Stimulated activated CD8-positive, alpha-beta memory T cell treated with anti-CD3 and anti-CD28 coated beads, Interleukin-7, amount 100 ng/mL, for 4 hours (primary cell): Measurements from ENCODE around the gene LSM11.

Experiments
- DNase-seq, 2 donors: peaks; one replicate each; pipeline ENCODE4 v3.0.0-alpha.2; 2020; ENCODE audit warnings: low read depth in 2 of 2

Gene LSM11

DNA sequence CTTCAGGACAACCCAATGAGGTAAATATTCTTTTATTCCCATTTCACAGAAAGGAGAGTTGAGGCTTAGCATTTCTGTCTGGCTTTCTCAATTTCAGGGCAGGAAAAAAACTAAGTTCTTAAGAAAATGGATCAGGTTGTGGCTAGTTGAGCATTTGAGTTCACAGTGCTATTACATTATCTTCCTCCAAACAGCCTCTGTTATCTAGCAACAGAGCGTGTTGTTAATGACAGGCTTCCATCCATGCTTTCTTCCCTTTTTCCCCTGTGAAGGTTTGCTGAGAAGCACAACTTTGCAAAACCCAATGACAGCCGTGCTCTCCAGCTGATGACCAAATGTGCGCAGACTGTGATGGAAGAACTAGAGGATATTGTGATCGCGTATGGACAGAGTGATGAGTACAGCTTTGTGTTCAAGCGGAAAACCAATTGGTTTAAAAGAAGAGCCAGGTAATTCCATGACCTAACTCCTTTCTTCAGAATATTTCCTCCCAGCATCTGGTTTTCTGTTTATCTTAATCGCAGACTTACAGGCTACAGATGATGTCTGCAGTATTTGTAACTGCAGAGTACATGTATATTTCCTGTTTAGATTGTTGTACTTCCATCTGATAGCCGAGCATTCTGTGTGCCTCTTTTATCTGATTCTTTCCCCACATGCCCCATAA is 10.8 kb upstream of the LSM11 start:
- no peak for DNase-seq

DNA sequence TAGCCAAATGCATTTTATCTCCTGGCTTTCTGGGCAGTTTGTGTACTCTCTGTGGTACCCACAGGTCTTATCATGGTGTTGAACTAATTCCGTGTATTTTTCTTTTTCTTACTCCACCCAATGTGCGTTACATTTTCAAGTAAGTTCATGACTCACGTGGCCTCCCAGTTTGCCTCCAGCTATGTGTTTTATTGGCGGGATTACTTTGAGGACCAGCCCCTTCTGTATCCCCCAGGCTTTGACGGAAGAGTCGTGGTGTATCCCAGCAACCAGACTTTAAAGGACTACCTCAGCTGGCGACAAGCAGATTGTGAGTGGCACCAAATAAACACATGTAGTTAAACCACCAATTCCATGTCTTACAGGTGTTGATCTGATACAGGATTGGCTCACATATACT is 9.1 kb upstream of the LSM11 start:
- no peak for DNase-seq

DNA sequence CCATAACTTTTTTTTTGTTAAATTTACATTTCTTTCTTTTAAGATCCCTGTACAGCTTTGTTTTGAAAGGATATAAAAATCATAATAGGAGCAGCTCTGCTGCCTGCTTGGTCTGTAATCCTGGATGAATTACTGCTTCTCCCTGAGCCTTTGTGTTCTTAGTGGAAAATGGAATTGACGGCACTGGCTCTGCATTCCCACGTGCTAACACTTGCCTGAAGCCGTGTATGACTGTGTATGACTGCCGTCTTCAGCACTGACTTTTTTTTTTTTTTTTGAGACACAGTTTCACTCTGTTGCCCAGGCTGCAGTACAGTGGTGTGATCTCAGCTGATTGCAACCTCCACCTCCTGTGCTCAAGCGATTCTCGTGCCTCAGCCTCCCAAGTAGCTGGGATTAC is 7.5 kb upstream of the LSM11 start:
- no peak for DNase-seq

DNA sequence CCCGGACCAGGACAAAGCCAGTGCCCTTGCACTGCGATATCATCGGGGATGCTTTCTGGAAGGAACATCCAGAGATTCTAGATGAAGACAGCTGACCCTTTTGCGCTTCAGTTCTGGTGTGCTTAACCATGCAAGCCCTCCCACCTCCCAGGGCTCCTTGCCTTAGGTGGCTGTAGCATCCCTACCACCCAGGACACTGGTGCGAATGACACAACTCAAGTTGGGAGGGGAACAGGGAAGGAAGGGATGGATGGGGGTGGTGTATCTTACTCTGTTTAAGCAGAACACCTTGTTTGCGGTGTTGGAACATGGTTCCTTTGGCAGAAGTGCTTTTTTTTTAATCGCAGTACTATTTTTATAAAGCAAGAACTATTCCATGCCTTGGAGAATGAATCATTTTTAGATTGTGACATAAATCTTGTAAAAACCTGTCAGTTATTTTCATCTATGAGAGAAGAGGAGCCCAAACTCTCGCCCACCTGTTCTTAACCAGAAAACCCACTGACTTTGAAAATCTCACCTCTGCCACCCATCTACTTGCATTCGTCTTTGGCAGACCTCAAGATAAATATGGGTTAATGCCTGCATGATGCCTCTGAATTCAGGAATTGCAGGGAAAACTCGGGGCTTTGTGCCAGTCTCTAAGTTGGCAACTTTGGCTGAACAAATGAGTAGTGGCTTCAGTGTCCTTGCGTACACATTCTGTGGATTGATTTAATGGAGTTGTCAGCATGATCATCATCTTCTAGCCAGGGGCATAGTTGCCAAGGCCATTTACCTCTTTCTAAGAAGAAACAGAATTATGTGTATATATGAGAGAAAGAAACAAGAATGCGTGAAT is 3.9 kb upstream of the LSM11 start:
- DNase-seq: no peak

DNA sequence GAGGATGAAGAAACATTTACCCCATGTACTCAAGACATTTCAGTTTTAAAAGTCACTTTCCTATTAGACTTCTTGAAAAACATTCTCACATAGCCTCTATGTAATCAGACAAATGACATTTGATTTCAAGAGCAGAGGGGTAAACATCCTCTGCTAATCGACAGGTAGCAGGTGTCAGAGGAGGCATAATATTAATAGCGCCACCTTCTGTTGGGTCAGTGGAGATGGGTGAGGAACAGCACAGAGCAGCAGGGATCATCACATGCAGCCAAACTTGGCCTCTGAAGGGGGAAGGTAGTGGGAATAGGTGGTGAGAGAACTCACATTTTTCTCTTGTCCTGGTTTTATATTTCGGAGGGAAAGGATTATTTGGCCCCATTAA is 3.3 kb upstream of the LSM11 start:
- no peak for DNase-seq

DNA sequence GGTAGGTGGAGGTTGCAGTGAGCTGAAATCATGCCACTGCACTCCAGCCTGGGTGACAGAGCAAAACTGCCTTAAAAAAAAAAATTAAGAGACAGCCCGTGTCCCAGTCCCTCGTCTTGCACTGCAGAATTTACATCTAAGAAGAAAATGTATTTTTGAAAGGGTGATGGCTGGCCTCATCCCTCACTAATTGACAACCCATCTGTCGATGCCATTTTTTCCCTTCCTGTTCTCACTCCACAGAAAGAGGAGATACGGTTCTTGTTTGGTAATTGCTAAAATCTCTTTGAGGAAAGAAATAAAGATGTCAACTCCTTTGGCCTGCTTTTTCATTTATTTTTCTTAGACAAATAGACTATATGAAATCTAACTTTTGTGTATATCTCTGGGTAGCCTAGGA is 2.4 kb upstream of the LSM11 start:
- DNase-seq: no peak

DNA sequence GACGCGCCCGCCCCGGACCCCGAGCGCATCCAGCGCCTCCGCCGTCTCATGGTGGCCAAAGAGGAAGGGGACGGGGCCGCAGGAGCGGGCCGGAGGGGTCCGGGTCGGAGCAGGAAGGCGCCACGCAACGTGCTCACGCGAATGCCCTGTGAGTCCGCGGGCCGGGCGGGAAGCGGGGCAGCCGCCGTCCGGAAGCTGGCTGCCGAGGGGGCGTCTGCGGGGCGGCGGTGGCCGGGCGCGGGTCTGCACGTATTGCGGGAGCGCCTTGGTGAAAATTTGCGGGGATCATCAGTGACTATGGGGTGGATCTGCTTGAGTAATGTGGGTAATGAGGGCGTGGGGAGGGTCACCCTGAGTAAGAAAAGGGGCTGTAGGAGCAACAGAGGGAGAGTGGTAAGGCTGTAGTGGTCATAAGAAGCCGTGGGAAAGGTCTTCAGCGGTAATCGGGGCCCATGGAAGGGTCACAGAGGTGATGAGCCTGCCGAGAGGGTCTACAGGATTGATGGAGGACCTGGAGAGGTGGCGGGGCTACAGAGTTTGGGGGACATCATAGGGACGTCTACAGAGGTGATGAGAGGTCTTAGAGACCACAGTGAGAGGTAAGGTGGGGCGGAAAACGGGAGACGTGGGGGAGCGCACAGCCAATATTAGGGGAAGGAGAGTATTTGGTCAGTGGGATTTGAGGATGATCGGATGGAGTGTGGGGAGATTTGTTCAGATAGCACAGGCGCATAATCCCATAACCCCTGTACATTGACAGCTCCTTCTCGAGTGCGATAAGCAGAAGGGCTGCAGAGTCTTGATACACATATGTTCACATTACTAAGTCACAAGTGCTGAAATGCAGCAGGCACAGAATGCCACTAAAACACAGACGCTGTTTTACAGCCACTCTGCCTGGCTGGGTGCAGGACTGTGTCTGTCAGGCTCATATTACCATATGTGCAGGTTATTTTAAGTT is 819 bp downstream of the LSM11 start:
- DNase-seq: peak in 1 of 2 donors; percentile 10

DNA sequence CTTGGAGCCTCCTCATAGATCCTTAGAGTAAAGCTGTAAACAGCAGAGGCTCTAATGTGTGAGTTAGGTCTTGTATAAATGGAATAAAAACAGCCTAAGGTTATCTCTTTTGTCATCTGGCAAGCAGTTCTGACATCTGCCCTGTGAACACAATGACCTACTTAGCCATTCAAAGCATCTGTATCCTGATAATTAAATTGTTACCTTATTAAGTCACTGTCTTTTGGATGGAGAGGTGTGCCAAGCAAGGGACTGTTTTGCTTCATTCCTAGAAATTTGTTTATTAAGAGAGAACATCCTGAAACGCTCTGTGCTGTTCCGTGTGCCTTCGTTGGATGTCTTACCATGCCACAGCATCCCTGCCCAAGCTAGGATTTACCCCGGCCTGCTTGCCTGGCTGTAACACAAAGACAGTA is 1.5 kb downstream of the LSM11 start:
- DNase-seq: no peak

DNA sequence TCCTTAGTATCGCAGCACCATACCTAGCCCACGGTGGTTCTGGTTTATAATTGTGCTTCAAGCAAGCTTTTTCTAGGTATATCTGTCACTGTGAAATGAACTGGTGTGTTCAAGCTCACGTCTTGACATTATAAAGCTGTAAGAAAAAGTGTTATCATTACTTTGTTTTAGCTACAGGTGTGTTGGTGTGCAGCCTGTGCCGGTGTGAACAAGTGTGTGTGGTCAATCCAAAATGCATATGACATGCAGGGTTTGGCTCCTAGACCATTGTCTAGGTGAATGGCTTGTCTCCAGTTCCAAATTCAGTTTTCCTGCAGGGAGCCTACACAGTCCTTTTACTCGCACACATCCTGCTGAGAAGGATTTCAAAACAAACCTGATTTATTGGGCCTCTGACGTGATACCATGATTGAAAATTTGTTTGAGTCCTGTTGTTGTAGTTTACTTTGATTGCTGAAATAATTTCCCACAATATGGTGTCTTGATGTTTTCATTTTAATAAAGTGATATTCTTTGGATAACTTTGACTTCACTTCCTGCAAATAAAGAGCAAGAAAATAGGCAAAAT is 3.7 kb downstream of the LSM11 start:
- DNase-seq: no peak

DNA sequence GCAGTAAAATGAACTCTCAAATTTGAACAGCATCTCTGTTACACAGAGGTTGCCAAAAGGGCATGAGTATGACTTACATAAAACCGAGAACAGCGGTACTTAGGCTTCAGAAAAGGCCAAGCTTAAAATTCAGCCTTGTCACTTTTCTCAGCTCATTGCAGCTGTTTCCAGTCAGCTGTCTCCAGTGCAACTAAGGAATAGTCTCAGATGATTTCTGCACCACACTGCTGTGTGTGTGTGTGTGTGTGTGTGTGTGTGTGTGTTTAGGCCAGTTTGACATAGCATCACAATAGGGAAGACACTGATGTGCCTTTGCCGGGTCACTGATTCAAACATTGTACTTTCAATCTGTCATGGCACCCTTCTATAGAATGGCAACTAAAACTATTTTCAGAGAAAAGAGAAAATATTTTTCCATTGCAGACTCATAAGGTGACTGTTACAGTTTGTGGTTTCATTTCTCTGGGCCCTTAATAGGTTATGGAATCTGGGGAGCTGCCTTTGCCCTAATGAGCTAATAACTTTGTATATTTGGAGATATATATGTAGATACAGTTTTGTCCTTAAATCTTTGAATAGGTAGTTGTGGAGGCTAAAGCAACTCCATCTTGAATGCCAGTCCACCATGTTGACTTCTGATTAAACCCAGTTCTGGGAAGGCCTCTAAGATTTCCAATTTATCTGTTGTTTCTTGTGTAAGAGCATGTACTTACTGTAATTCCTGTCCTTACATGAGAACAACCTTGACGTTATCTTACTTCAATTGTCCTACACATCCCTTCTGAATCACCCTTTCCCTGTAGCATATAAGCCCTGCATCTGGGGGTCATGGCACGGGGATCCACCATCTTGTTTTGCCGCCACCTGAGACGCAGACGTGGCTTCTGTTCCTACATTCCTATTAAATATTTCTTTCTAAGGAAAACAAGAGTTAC is 4.5 kb downstream of the LSM11 start:
- DNase-seq: no peak

DNA sequence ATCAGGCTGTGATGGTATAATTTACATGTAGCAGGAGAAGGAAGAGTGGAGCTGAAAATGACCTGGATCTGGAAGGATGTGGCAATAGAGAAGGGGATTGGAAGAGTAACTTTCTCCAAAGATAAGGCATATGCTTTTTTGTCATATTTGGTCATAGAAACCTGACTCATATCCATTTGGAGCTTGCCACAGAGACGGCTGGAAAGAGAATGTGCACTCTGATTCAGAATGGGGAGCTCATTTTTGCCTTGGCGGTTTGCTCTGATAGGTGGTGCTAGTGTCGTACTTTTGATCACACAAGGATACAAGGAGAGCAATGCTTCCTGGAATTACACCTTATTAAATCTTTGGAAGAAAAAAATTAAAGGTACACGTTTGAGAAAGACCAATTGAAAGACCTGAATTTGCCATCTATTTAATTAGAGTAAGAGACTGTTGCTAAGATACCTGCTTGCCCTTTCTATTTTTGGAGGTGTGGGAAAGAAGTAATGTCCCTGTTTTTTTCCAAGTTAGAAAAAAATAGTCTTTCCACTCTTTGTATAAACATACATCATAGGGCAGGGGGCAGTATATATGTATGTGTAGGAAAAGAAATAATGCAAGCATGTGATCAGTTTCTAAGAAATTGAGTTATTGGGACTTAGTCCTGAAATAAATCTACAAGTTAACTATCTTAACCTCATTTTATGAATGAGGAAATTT is 5.4 kb downstream of the LSM11 start:
- DNase-seq: no peak

DNA sequence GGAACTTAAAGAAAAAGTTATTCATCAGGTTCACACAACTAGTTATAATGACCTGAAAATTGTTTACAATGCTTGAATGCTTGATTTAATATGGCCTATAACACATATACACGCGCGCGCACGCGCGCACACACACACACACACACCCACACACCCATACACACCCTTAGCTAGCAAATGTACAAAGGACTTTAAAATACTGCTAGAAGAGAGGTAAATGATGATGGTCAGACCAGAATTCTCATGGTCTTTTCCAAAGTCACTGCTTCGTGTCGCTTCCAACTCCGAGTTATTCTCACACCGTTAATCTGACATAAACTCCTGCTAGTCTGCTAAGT is 5.9 kb downstream of the LSM11 start:
- no peak for DNase-seq

DNA sequence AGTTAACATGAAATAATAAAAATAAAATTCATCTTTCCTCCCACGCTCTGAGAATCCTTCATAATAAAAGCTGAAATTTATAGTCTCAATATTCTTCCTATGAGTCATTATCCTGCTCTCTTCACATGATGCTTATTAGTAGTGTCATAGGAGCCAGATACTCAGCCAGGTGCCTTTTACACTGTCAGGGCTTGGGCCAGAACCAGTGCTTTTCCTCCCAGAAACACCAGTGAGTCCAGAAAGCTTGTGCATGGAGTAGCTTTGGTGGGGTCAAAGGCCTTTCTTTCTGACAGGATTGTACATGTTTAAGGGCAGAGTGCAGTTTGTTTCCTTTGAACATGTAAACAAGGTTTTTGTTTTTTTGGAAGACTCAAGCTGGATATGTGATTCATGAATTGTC is 6.8 kb downstream of the LSM11 start:
- DNase-seq: no peak

DNA sequence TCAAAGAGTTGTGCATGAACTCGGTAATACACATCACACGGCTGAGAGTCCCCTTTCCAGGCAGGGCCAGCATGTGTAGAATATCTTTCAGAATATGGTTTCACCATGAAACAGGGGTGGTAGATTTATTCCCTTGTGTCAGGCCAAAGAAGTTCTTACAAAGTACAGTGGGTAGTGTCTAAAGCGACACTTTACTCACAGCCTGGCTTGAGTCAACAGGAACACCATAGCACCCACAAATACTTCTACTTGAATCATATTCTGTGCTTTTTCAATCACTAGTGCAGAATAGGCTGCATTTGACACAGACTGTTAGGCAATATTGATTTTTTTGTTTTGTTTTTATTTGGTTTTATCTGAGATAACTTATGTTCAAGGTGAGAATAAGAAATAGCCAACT is 12.6 kb downstream of the LSM11 start:
- no peak for DNase-seq

DNA sequence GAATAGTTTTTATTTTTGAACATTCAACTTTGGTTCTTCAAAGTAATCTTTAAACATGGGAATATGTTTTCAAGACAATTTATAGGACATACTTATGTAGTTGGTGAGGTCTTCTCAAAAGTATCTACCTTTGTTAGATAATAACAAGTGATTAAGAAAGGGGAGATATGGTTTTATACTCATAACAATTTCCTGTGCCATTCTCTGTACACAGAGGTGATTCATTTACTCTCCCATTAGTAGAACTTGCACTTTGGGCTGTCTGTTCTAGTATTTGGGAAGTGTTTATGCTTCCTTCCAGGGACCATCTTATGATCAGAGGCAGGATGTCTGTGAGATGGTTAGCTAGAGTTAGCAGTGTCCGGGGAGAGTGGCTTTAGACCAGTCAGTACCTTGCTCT is 15.2 kb downstream of the LSM11 start:
- DNase-seq: no peak

DNA sequence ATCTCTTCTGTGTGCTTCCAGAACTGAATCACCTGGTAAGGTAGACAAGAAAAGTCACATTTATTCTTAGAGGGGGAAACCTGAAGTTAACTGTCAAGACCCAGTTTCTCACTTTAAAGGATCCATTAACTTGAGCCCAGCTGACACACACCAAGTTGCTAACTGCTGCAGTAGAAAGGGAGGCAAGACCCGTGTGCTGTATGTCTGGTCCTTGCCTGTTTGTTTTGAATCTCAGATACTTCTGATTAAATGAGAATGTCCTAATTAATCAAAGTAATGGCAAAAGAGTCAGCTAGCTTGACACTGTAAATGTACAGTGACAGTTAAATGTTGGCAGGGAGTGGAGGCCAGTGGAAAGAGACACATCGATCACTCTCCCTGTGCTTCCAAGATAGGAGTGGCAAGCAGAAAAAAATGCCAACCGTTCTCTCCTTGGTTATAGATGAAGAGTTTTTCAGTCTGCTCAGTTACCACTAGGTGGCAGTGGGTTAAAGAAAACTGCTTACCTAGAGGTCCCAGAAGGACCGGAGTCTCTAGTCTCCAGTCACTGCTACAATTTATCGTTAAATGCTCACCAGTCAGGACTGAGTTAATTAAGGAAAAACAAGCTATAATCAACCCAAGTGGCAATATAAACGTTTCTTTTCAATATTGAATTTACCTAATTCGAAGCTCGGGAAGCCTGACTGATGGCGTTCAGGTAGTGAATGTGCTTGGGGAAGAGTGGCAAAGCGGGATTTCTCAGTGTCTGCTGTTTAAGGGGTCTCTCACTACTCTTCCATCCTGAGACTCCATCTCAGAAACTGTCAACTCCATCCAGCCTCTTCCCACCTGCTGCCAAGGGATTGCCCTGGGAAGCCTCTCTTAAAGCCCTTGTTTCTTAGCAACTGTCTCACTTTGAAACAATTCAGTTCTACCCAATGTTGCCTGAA is 18.4 kb downstream of the LSM11 start:
- DNase-seq: no peak

DNA sequence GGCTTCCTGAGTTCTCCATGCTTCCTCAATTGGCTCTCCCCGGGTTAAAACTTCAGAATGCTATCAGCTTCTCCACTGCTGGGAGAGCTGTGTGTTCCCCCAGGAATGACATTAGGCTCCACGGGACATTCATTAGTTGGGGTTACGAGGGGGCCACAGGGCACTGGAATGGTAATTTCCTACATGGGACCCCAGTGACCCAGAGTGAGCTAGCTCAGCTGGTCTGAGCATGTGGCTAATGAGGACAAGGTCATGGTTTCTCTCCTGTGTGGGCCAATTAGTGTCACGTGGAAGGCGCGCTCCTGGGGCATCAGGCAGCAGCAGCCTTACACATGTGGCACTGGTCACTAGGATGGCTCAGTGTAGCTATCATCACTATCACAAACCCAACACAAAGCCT is 21.0 kb downstream of the LSM11 start:
- no peak for DNase-seq

DNA sequence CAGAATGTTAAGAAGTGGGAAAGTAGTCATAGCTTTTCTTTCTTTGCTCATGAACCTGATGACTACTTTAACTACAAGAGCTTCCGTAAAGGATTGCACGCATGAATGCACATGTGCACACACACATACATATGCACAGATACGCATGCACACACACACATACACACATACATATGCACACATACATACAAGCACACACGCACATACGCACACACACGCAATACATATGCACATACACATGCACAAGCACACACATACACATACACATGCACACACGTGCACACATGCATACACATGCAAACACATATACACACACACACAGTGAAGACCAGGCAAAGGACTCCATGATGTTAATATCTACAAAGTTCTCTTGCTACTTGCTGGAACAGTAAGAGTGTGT is 22.9 kb downstream of the LSM11 start:
- no peak for DNase-seq

DNA sequence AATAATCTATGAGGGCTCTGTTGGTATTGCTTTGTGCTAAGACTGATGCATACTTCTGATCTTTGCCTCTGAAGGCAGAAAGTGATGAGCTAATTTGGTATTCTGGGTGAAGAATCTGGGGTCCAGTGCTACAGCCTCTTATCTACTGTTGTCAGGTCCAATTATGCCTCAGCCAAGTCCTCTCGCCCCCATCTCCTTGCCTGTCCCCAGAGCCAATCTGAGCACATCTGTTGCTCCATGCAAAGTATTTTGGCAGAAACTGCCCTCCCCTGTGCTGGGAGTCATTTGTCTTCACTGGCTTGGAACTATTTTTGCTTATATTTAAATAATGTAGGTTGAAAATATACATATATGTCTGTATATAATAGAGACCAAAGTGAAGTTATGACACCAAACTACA is 23.4 kb downstream of the LSM11 start:
- DNase-seq: no peak
